GM12864 (cell line): ENCODE measurements around the gene FMNL2.

Source experiments
- DNase-seq: peaks from one replicate; pipeline ENCODE4 v3.0.0-alpha.2; 2011; ENCODE audit warnings: low read depth
- H3K4me3 ChIP-seq: 2 replicates; pipeline ENCODE4 v1.5.1; 2011; ENCODE audit warnings: mild to moderate bottlenecking, low read depth, low read length, control low read depth
- CTCF ChIP-seq: IDR thresholded peaks from 2 replicates; pipeline ENCODE4 v1.5.1; 2011; ENCODE audit warnings: low read depth, mild to moderate bottlenecking, moderate library complexity, low read length, control low read depth, inconsistent platforms; ENCODE audit errors: missing control alignments

The FMNL2 gene

GRCh38 chr2:152460567-152460966 lies 125.6 kb downstream of the FMNL2 start:
- no peak overlapping the region for H3K4me3 ChIP-seq
- no peak for TF ChIP-seq CTCF
- no peak for DNase-seq

GRCh38 chr2:152462120-152462519 lies 127.1 kb downstream of the FMNL2 start:
- TF ChIP-seq CTCF, result no peak
- no peak for DNase-seq
- H3K4me3 ChIP-seq, result no peak overlapping the region

- DNase-seq, result no peak
- no peak for TF ChIP-seq CTCF
- no peak overlapping the region for H3K4me3 ChIP-seq
Measured at GRCh38 chr2:152462779-152463178, 127.8 kb downstream of the FMNL2 start.

GRCh38 chr2:152464851-152465470 lies 130.0 kb downstream of the FMNL2 start:
- DNase-seq, result no peak
- H3K4me3 ChIP-seq, result no peak overlapping the region
- no peak for TF ChIP-seq CTCF

- DNase-seq, result no peak
- TF ChIP-seq CTCF, result no peak
Measured at GRCh38 chr2:152465541-152465940, 130.6 kb downstream of the FMNL2 start.

GRCh38 chr2:152466041-152466440 lies 131.1 kb downstream of the FMNL2 start:
- no peak overlapping the region for H3K4me3 ChIP-seq
- peak; percentile 26 for TF ChIP-seq CTCF
- no peak for DNase-seq

More at GRCh38 chr2:152465541-152465940, 130.6 kb downstream of the FMNL2 start:
- no peak overlapping the region for H3K4me3 ChIP-seq
